CD4-positive, alpha-beta T cell treated with Interleukin-6 for 4 hours (primary cell): ENCODE results near the gene TMEM8B.

Source experiments
- DNase-seq: peaks from one replicate; pipeline ENCODE4 v3.0.0-alpha.2; 2020; ENCODE audit warnings: mixed read lengths

Gene TMEM8B

DNA sequence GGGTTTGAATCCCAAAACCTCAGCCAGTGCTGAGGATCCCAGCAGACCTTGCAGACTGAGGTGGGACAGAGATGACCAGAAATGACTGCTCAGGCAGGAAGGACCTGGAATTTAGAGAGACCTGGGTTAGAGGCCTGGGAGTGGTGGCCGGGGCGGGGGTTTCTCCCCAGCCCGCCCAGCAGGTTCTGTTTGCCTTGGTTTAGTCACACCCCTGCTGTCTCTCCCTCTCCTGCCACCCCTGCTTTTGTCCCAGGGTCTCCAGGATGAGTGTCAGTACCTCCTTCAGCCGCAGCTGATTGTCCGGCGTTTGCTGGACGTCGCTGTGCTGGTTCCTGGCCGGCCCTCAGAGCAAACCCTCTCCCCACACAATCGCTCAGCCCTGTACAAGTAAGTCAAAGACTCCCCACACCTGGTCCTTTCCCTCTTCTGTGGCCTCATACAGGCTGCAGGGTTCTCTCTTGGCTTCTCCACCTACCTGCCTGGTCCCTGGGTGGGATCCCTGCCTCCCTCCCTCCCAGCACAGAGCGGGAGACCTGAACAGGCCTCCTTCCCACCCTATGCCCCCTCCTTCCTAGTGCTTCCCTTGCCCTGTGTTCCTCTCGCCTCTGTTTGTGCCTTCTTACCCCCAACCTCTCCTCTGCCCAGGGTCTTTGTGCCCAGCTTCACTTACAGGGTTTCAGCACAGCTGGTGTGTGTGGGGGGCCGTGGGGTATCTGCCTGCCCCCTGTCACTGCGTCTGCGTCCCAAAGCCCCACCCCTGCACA, 12.0 kb downstream of the TMEM8B start:
- no peak for DNase-seq

- DNase-seq, result no peak
Observed at GRCh38 chr9:35841645-35841900, 12.5 kb downstream of the TMEM8B start.

DNA sequence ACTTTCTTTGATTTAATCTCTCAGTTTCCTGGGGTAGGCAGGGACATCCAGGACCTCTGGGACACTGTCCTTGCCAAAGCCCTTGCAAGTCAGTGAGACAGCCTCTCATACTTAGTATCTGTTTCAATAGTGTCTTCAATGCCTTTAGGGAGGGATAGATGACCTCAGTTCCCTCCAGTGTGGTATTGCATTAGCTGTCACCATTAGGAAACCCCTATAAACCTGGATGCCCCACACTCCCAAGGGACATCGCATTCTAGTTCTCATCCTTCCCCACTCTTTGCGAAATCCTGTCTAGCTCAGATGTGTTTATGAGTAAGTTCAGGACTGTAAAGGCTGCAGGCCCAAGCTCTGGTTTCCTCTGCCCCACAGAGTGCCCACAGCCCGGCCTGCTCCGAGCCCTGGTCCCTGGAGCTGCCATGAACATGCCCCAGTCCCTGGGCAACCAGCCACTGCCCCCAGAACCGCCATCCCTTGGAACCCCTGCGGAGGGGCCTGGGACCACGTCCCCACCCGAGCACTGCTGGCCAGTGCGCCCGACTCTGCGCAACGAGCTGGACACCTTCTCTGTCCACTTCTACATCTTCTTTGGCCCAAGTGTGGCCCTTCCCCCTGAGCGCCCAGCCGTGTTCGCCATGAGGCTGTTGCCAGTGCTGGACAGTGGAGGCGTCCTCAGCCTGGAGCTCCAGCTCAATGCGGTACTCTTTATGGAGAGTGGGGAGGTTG, 13.2 kb downstream of the TMEM8B start:
- DNase-seq, result no peak

DNA sequence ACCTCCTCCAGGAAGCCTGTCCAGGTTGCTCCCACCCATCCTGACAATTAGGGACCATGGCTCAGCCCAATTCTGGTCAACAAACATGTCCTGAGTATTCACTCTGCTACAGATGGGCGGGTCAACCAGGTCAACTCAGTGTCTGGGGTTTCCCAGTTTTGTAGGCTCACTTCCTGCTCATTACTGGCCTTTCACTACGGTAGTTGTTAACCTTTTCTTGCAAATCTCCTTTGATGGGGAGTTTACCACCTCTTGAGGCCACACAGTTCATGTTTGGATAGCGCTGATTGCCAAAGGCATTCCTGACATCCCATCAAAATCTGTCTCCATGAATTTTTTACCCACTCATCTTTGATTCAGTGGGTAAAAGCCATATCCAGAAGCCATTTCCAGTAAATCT, 13.8 kb downstream of the TMEM8B start:
- DNase-seq, result no peak

DNA sequence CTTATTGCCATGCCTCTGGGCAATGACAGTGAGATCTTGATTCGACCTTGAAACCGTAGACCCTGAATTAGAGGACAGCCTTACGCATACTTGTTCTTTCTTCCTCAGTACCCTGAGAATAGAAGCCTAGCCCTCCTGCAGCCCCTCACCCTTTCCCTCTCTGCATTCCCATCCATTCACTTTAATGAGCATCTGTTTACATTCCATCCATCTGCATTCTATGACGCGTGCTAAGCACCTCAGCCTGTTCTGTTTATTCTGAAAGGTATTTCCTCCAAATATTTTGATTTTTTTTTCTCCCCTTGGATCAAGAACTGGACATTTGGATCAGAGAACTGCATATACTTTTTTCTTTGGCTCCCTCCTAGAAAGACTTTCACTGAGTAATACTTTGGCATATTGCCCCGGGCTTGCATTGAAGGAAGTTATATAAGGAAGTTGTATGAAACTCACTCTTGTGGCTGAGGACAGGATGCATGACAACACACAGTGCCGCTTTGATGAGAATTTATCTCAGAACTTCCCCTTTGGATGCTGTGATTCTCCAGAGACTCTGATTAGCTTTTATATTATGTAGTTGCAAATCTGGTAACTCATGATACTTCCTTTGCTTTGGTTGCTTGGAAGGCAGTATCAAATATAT, 15.7 kb downstream of the TMEM8B start:
- DNase-seq, result peak; percentile 66

- DNase-seq, result peak; percentile 12
Observed at GRCh38 chr9:35845824-35846771, 17.1 kb downstream of the TMEM8B start.

GRCh38 chr9:35847792-35848572, 19.0 kb downstream of the TMEM8B start:
- DNase-seq, result no peak

GRCh38 chr9:35852267-35852815, 23.3 kb downstream of the TMEM8B start:
- DNase-seq, result no peak

DNA sequence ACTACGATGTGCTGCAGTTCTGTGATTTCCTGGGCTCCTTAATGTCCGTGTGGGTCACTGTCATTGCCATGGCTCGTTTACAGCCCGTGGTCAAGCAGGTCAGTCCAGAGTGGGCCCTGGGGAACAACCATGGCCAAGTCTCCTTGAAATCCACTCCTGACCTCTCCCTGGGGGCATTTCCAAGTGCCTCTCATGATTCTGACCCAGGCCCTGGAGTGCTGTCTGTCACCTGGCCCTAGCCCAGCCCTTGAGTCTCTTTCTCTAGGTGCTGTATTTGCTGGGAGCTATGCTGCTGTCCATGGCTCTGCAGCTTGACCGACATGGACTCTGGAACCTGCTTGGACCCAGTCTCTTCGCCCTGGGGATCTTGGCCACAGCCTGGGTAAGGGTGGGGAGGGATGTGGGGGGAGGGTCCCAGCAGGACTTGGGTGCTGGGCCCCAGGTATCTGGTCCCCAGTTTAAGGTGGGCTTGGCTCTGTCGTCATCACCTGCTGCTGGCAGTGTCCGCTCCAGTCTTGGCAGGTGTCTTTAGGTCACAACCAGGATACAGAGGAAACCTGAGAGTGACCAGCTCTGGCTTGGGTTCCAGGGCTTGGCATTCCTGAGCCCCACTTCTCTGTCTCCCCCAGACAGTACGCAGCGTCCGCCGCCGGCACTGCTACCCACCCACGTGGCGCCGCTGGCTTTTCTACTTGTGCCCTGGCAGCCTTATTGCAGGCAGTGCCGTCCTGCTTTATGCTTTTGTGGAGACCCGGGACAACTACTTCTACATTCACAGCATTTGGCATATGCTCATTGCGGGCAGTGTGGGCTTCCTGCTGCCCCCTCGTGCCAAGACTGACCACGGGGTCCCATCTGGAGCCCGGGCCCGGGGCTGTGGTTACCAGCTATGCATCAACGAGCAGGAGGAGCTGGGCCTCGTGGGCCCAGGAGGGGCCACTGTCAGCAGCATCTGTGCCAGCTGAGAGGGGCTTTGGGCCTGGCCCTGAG, 24.1 kb downstream of the TMEM8B start:
- DNase-seq, result no peak

GRCh38 chr9:35854091-35854762, 25.2 kb downstream of the TMEM8B start:
- no peak for DNase-seq

DNA sequence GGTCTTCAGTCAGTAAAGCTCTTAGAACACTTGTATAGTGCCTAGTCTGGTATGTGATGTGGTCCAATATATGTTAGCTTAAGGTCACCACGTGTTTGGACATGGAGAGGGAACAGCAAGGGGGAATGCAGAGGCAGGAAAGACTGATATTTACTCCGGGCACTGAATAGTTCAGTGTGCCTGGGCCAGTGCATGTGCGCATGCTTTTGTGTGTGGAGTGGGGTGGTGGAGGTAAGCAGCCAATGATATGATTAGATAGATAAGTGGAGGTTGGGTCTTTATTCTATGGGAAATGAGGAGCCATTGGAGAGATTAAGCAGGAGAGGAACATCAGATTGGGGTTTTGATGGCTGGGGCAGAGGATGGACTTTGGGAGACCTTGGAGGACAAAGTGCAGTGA, 27.2 kb downstream of the TMEM8B start:
- no peak for DNase-seq

DNA sequence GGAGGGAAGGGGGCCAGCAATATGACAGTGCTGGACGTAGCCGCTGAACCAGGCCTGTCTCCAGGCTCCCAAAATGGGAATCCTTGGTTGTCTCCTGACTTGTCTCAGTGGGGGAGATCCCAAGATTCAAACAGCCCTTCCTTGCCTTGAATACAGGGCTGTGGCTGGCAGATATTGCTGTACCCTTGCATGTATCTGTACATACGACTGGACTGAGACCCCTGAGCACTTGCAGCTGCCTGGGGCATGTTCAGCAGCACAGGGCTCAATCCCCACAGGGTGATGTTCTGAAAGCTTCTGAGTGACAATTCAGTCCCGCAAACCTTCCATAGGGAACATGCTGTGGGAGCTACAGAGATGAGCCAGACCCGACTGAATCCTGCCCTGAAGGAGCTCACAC, 27.9 kb downstream of the TMEM8B start:
- no peak for DNase-seq

- no peak for DNase-seq
Observed at GRCh38 chr9:35858458-35858857, 29.4 kb downstream of the TMEM8B start.

DNA sequence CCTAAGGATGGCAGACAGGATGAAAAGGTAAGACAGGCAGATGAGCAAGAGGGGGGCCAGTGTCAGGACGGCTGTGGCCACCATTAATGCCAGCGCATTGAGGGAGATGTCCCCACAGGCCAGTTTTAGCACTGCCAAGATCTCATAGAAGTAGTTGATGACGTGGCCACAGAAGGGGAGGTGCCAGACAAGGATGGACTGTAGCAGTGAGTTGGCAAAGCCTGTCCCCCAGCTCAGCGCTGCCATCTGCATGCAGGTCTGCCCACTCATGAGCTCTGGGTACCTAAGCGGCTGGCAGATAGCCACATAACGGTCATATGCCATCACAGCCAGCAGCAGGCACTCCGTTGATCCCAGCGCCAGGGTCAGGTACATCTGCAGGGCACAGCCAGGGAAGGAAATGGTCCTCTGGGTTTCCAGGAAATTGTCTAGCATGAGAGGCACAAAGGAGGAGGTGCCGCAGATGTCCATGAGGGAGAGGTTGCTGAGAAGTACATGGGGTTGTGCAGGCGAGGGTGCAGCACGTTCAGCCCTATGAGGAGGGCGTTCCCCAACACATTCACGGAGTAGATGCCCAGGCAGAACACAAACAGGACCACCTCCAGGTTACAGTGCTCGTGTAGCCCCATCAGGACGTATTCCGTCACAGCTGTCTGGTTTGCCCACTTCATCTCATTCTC, 30.4 kb downstream of the TMEM8B start:
- DNase-seq, result peak; percentile 32

GRCh38 chr9:35859990-35860339, 30.9 kb downstream of the TMEM8B start:
- DNase-seq, result no peak

DNA sequence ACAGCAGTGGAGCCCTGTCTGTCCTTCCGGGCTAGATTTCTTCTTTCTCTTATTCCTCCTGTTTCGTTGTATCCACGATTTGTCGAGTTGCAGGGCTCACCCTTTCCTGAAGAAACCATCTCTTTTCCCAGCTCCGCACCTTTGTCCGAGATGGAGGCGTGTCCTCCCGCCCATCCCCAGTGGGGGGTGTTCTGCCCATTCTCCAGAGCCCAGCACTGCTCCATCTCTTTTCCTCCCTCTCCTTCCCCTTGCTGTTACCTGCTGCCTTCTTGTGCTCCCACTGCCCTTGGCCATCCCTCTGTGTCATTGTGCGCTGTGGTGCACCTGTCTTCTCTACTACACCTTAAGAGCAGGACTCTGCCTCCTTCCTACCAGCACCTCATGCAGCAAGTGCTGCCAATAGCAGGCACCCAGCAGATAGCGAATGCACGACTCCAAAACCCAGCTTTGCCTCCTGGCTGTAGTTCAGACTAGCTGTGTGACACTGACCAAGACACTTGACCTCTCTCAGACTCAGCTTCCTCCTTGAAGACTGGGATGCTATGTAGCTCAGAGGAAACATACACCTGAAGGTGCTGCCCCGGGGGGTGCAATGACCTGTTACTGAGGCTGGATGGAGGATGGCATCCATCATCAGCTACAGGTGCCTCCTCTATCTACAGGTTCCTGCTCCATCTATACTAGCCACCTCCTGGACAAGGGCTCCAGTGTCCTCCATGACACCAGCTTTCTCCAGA, 32.3 kb downstream of the TMEM8B start:
- DNase-seq, result no peak

- no peak for DNase-seq
Observed at GRCh38 chr9:35862328-35862727, 33.3 kb downstream of the TMEM8B start.

- no peak for DNase-seq
Observed at GRCh38 chr9:35863583-35863982, 34.6 kb downstream of the TMEM8B start.
